GM12891 (cell line): ENCODE measurements around the gene RAB6A.

Source experiments
- POLR2A ChIP-seq: IDR thresholded peaks from 2 replicates; pipeline ENCODE4 v1.6.1; 2011; ENCODE audit warnings: low read depth, low read length, control low read depth
- POLR2AphosphoS5 ChIP-seq: IDR thresholded peaks from 2 replicates; pipeline ENCODE4 v1.6.1; 2011; ENCODE audit warnings: low read depth, low read length, control low read depth

- TF ChIP-seq POLR2A (no peak), POLR2AphosphoS5 (no peak)
Measured at GRCh38 chr11:73781303-73781702, 20.4 kb upstream of the RAB6A start.
